Karpas-422 (cell line): ENCODE measurements around the gene SLC25A30. TPM values are rescaled to one million over a fixed set of nuclear protein-coding genes. Genes with fewer than 3 reads are reported as not detected.

Experiments used
- DNase-seq: peaks from one replicate; pipeline ENCODE4 v3.0.0-alpha.2; 2015
- H2AFZ ChIP-seq: fragments of 200-600 bp; sonication (generic); 2 replicates; pipeline ENCODE4 v1.6.1; 2014; ENCODE audit warnings: antibody characterized with exemption, low read length, mixed read lengths
- H3K27ac ChIP-seq: fragments of 200-600 bp; sonication (generic); 2 replicates; pipeline ENCODE4 v1.5.1; 2014; ENCODE audit warnings: mild to moderate bottlenecking, low read length, moderate library complexity
- H3K27me3 ChIP-seq: fragments of 200-600 bp; sonication (generic); 2 replicates; pipeline ENCODE4 v1.6.1; 2014; ENCODE audit warnings: low read length, mixed read lengths
- H3K36me3 ChIP-seq: fragments of 200-600 bp; sonication (generic); 2 replicates; pipeline ENCODE4 v1.6.1; 2014; ENCODE audit warnings: low read length, mixed read lengths; ENCODE audit not compliant: insufficient read depth
- H3K4me1 ChIP-seq: fragments of 200-600 bp; sonication (generic); 2 replicates; pipeline ENCODE4 v1.6.1; 2014; ENCODE audit warnings: mild to moderate bottlenecking, low read length, mixed read lengths
- H3K4me2 ChIP-seq: fragments of 200-600 bp; sonication (generic); 2 replicates; pipeline ENCODE4 v1.6.1; 2014; ENCODE audit warnings: low read length, low read depth, mild to moderate bottlenecking; ENCODE audit not compliant: poor library complexity, severe bottlenecking
- H3K4me3 ChIP-seq: fragments of 200-600 bp; sonication (generic); 2 replicates; pipeline ENCODE4 v1.5.1; 2014; ENCODE audit warnings: mild to moderate bottlenecking, antibody characterized with exemption, low read length, mixed read lengths
- H3K79me2 ChIP-seq: fragments of 200-600 bp; sonication (generic); 2 replicates; pipeline ENCODE4 v1.6.1; 2014; ENCODE audit warnings: mild to moderate bottlenecking, low read length, mixed read lengths
- H3K9ac ChIP-seq: fragments of 200-600 bp; sonication (generic); 2 replicates; pipeline ENCODE4 v1.6.0; 2014; ENCODE audit warnings: low read length
- H3K9me2 ChIP-seq: fragments of 200-600 bp; sonication (generic), shearing (Covaris generic); replicated peaks from 2 replicates; pipeline ENCODE4 v1.6.0; 2014; ENCODE audit warnings: mild to moderate bottlenecking, low read length, moderate library complexity; ENCODE audit not compliant: insufficient read depth
- H3K9me3 ChIP-seq: fragments of 300-700, 200-600 bp; sonication (generic); 2 replicates; pipeline ENCODE4 v1.6.1; 2014; ENCODE audit warnings: low read length, mixed read lengths
- H4K20me1 ChIP-seq: fragments of 200-600 bp; sonication (generic); 2 replicates; pipeline ENCODE4 v1.6.1; 2014; ENCODE audit warnings: mild to moderate bottlenecking, antibody characterized with exemption, low read length, low read depth; ENCODE audit not compliant: insufficient read depth
- total RNA-seq: library from RNA; depleted of rRNA; stranded (reverse); fragments of >200 nt; shearing (Covaris generic); gene quantifications from 2 replicates; pipeline ENCODE4 v1.2.3, GENCODE V29; 2014; ENCODE audit warnings: low replicate concordance; rRNA removed

SLC25A30 gene
- total RNA-seq, result 0.04 TPM in 1 of 2 replicates, not detected in the other

DNA sequence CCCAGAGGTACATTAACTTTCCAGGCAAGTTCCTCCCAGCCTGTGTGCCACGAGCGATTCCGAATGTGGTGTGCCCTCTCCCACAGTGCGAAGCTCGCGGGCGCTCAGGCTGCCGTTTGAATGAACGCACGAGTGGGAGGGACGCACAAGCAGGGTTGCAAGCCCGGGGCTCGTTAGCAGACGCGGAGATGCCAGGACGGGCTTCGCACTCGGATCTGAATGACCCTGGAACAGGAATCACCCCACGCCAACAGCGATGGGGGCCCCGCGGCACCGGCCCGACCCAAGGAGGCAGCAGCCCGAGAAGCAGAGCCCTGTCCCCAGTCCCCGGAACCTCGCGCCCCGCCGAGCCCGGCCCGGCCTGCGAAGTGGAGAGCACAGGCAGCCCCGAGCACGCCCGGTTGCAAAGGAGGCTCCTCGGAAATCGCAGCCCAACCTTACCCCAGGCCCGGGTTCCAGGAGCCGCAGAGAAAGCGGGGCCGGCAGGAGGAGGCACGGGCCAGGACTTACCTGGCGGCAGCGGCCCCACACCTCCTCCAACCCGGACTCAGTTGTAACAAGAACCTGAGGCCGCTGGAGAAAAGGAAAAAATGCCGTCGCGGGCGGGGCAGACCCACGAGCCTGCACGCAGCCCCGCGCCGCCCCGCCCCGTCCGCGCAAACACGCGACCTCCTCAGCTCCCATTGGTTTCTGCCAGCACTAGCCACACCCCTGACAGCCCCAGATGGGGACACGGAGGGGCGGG is at the start of gene SLC25A30:
Gene SLC25A30 (minus strand): TSS at position 584 of the 745 bp plus-strand sequence. CDS start 6,948 bp downstream, outside the sequence.
- DNase-seq, result peak; percentile 54
- no peaks in the 10 kb centered on the region for H3K79me2 ChIP-seq

GRCh38 chr13:45466359-45466758 is 48.2 kb upstream of the SLC25A30 start:
- peak overlapping the region; percentile 81 for H3K4me3 ChIP-seq
- peak overlapping the region; percentile 74 for H3K4me2 ChIP-seq
- H3K9me2 ChIP-seq, result 0 out of 2 replicates have a peak, but pooled peaks cover 2% of the 10 kb centered on the region
- peaks cover 76% of the 10 kb centered on the region for H3K79me2 ChIP-seq
- no peak overlapping the region for H2AFZ ChIP-seq
- DNase-seq, result no peak
- H4K20me1 ChIP-seq, result no peaks in the 10 kb centered on the region; the same call in 1 of the 2 replicates
- H3K9ac ChIP-seq, result peak overlapping the region; percentile 93
- no peaks in the 10 kb centered on the region for H3K9me3 ChIP-seq
- H3K36me3 ChIP-seq, result peaks cover 5% of the 10 kb centered on the region; the same call in 1 of the 2 replicates
- no peak overlapping the region for H3K27ac ChIP-seq
- H3K4me1 ChIP-seq, result peaks cover 45% of the 10 kb centered on the region
- no peaks in the 10 kb centered on the region for H3K27me3 ChIP-seq

More for the DNA sequence above, at the start of gene SLC25A30:
- Histone ChIP-seq H3K27ac (no peak within 1 kb of the TSS), H3K9me2 (no peaks in the 10 kb centered on the region), H3K9ac (no peak within 1 kb of the TSS), H4K20me1 (no peaks in the 10 kb centered on the region; the same call in 1 of the 2 replicates), H3K4me3 (peak within 1 kb of the TSS; percentile 50), H3K36me3 (no peaks in the 10 kb centered on the region), H3K9me3 (no peaks in the 10 kb centered on the region), H3K4me2 (peak within 1 kb of the TSS; percentile 83), H3K27me3 (no peaks in the 10 kb centered on the region), H3K4me1 (peaks cover 22% of the 10 kb centered on the region), H2AFZ (peak within 1 kb of the TSS; percentile 33; the same call in 1 of the 2 replicates)

- H3K4me3 ChIP-seq, result peak within 1 kb of the TSS; percentile 81
- no peaks in the 10 kb centered on the region for H3K36me3 ChIP-seq
- peak within 1 kb of the TSS; percentile 93 for H3K9ac ChIP-seq
- no peaks in the 10 kb centered on the region for H3K9me3 ChIP-seq
- H3K27ac ChIP-seq, result peak within 1 kb of the TSS; percentile 57
- peaks cover 45% of the 10 kb centered on the region for H3K4me1 ChIP-seq
- no peaks in the 10 kb centered on the region; the same call in 1 of the 2 replicates for H4K20me1 ChIP-seq
- peaks cover 61% of the 10 kb centered on the region for H3K79me2 ChIP-seq
- H2AFZ ChIP-seq, result peak within 1 kb of the TSS; percentile 82
- peak within 1 kb of the TSS; percentile 95 for H3K4me2 ChIP-seq
- H3K27me3 ChIP-seq, result no peaks in the 10 kb centered on the region
- DNase-seq, result peak; percentile 98
- 0 out of 2 replicates have a peak, but pooled peaks cover 2% of the 10 kb centered on the region for H3K9me2 ChIP-seq
Measured at GRCh38 chr13:45464687-45465453, 46.7 kb upstream of the SLC25A30 start, which contains the start of gene COG3. TSS of gene COG3 (plus strand) at chr13:45464939. CDS start at chr13:45465037, 98 bp downstream.

DNA sequence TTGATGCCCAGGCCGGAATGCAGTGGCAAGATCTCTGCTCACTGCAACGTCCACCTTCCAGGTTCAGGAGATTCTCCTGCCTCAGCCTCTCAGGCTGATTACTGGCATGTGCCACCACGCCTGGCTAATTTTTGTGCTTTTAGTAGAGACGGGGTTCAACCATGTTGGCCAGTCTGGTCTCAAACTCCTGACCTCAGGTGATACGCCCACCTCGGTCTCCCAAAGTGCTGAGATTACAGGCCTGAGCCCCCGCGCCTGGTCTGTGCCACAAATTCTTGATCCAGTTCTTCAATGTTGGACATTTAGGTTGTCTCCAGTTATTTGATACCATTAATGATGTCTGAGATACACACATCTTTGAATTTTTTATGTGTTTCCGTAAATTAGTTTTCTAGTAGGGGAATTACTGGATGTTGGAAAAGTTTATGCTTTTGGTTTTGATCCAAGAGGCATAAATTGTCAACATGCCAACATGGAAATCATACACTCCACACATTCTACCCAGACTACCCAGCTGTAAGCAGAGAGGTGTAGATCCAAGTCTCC is 46.0 kb upstream of the SLC25A30 start:
- peak overlapping the region; percentile 95 for H3K4me2 ChIP-seq
- H2AFZ ChIP-seq, result peak overlapping the region; percentile 82

GRCh38 chr13:45456196-45456972 is 38.2 kb upstream of the SLC25A30 start:
- H3K36me3 ChIP-seq, result no peaks in the 10 kb centered on the region; the same call in 1 of the 2 replicates
- no peak overlapping the region for H3K4me2 ChIP-seq
- no peaks in the 10 kb centered on the region for H3K9me2 ChIP-seq
- no peak for DNase-seq
- H4K20me1 ChIP-seq, result no peaks in the 10 kb centered on the region
- H3K4me1 ChIP-seq, result no peaks in the 10 kb centered on the region
- peaks cover 4% of the 10 kb centered on the region; the same call in 1 of the 2 replicates for H3K9me3 ChIP-seq
- H3K9ac ChIP-seq, result no peak overlapping the region
- H2AFZ ChIP-seq, result no peak overlapping the region
- peaks cover 3% of the 10 kb centered on the region; the same call in 1 of the 2 replicates for H3K27me3 ChIP-seq
- no peak overlapping the region for H3K27ac ChIP-seq
- H3K79me2 ChIP-seq, result no peaks in the 10 kb centered on the region
- no peak overlapping the region for H3K4me3 ChIP-seq

More for the DNA sequence above, 46.0 kb upstream of the SLC25A30 start:
- H3K9ac ChIP-seq, result peak overlapping the region; percentile 93
- H3K4me3 ChIP-seq, result peak overlapping the region; percentile 81
- no peaks in the 10 kb centered on the region for H3K27me3 ChIP-seq
- H3K27ac ChIP-seq, result no peak overlapping the region
- H3K4me1 ChIP-seq, result peaks cover 42% of the 10 kb centered on the region
- H4K20me1 ChIP-seq, result no peaks in the 10 kb centered on the region; the same call in 1 of the 2 replicates
- no peak for DNase-seq
- H3K36me3 ChIP-seq, result no peaks in the 10 kb centered on the region
- H3K79me2 ChIP-seq, result peaks cover 54% of the 10 kb centered on the region
- H3K9me2 ChIP-seq, result no peaks in the 10 kb centered on the region
- H3K9me3 ChIP-seq, result no peaks in the 10 kb centered on the region

DNA sequence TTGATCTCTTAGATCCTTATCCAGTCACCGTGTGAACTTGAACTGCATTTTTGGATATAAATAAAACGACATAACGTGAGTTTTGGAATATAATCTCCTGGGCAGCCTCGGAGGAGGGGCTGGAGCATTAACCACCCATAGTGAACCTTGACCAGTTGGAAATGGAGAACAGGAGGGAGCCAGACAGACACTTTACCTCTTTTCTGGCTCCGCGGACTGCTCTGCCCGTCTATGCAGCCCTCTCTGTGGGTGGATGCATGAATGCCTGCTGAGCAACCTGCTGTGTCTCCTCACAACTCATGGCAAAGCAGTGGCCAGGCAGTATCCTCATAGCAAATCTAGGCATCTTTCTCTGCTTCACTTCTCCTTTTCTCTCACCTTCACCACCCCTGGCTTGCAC is 36.0 kb upstream of the SLC25A30 start:
- H3K4me2 ChIP-seq, result no peak overlapping the region

DNA sequence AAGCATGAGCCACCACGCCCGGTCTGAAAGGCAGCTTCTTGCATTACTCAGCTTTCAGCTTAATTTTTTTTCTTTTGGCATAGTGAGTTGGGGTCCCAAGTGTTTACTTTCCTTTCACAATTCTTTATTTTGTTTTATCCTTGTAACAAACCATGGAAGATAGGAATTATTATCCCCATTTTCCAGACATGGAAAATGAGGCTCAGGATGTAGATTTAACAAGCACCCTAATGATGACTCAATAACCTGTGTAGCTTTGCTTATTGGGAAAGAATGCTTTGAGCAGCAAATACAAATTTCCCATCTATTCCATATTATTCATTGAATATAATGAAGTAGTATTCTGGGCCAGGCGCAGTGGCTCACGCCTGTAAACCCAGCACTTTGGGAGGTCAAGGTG is 33.1 kb upstream of the SLC25A30 start:
- DNase-seq, result no peak
- no peak overlapping the region for H2AFZ ChIP-seq
- H3K4me3 ChIP-seq, result no peak overlapping the region
- H3K36me3 ChIP-seq, result no peaks in the 10 kb centered on the region
- H4K20me1 ChIP-seq, result no peaks in the 10 kb centered on the region
- no peak overlapping the region for H3K27ac ChIP-seq
- no peak overlapping the region for H3K4me2 ChIP-seq
- no peaks in the 10 kb centered on the region for H3K4me1 ChIP-seq
- no peaks in the 10 kb centered on the region for H3K9me3 ChIP-seq
- no peak overlapping the region for H3K9ac ChIP-seq
- no peaks in the 10 kb centered on the region for H3K27me3 ChIP-seq
- H3K9me2 ChIP-seq, result no peaks in the 10 kb centered on the region
- no peaks in the 10 kb centered on the region for H3K79me2 ChIP-seq

More for the DNA sequence above, 36.0 kb upstream of the SLC25A30 start:
- Histone ChIP-seq H4K20me1 (no peaks in the 10 kb centered on the region), H3K4me3 (no peak overlapping the region), H3K9me3 (peaks cover 4% of the 10 kb centered on the region; the same call in 1 of the 2 replicates), H3K27me3 (peaks cover 3% of the 10 kb centered on the region; the same call in 1 of the 2 replicates), H3K79me2 (no peaks in the 10 kb centered on the region), H3K27ac (no peak overlapping the region), H3K36me3 (no peaks in the 10 kb centered on the region; the same call in 1 of the 2 replicates), H3K4me1 (no peaks in the 10 kb centered on the region), H2AFZ (no peak overlapping the region), H3K9ac (no peak overlapping the region), H3K9me2 (no peaks in the 10 kb centered on the region)
- DNase-seq, result no peak
